IMR-90 (cell line): ENCODE results near the gene OR51B4. TPM values are rescaled to one million over a fixed set of nuclear protein-coding genes. Genes with fewer than 3 reads are reported as not detected.
"Not testable (repeated sequence)": the region's sequence is repeated elsewhere in the genome, so short reads cannot be mapped to it uniquely, and the experiment has no call there.

Experiments used
- ATAC-seq: fragments of 200-7000 bp; cut with Tn5 transposase; 2 replicates; pipeline ENCODE4 v1.9.1; 2020; ENCODE audit warnings: low read depth, mild to moderate bottlenecking, moderate library complexity
- BruUV-seq: library from RNA; stranded (reverse); fragments of 400-500 nt; replicated peaks from 2 replicates; lab custom pipeline; 2021; lab: Mats Ljungman, UMichigan
- CTCF ChIA-PET: fragments of 300-600 bp; formaldehyde crosslinking; extraction: SDS; loops from one replicate; lab custom pipeline; 2021; ENCODE audit warnings: antibody characterized with exemption; lab: Yijun Ruan, JAX
- POLR2A ChIA-PET: fragments of 300-600 bp; sonication (Branson Sonifier 250); formaldehyde crosslinking; loops from one replicate; lab custom pipeline; 2022; ENCODE audit warnings: antibody characterized with exemption; ENCODE audit not compliant: unreplicated experiment; lab: Charles Lee
- DNase-seq: peaks from one replicate; pipeline ENCODE4 v3.0.0; 2013
- H2AFZ ChIP-seq: replicated peaks from 2 replicates; pipeline ENCODE3; 2013; ENCODE audit warnings: low read length, mild to moderate bottlenecking; ENCODE audit not compliant: poor library complexity
- H2AK5ac ChIP-seq: 2 replicates; pipeline ENCODE4 v1.6.1; 2013; ENCODE audit warnings: low read depth, low read length, inconsistent platforms
- H2AK9ac ChIP-seq: replicated peaks from 2 replicates; pipeline ENCODE3; 2013; ENCODE audit warnings: mild to moderate bottlenecking, low read depth, low read length, moderate library complexity; ENCODE audit not compliant: poor library complexity
- H2BK120ac ChIP-seq: 2 replicates; pipeline ENCODE4 v1.6.1; 2013; ENCODE audit warnings: low read depth, low read length, inconsistent platforms
- H2BK15ac ChIP-seq: 3 replicates; pipeline ENCODE4 v1.6.1; 2013; ENCODE audit warnings: low read depth, low read length, inconsistent platforms
- H2BK20ac ChIP-seq: 2 replicates; pipeline ENCODE4 v1.6.1; 2013; ENCODE audit warnings: low read depth, mild to moderate bottlenecking, inconsistent platforms, low read length, moderate library complexity
- H2BK5ac ChIP-seq: 2 replicates; pipeline ENCODE4 v1.6.1; 2013; ENCODE audit warnings: mild to moderate bottlenecking, low read depth, low read length, inconsistent platforms; ENCODE audit not compliant: poor library complexity, severe bottlenecking
- H3K14ac ChIP-seq: replicated peaks from 2 replicates; pipeline ENCODE4 v1.6.1; 2013; ENCODE audit warnings: low read depth, low read length, inconsistent platforms
- H3K18ac ChIP-seq: 2 replicates; pipeline ENCODE4 v1.6.1; 2013; ENCODE audit warnings: low read depth, low read length, control low read depth
- H3K23ac ChIP-seq: 2 replicates; pipeline ENCODE4 v1.6.1; 2013; ENCODE audit warnings: low read depth, low read length, inconsistent platforms
- H3K27ac ChIP-seq: 2 replicates; pipeline ENCODE4 v1.5.1; 2013; ENCODE audit warnings: mild to moderate bottlenecking, control low read depth, low read length; ENCODE audit not compliant: insufficient read depth
- H3K27me3 ChIP-seq: 2 replicates; pipeline ENCODE4 v1.6.1; 2013; ENCODE audit warnings: low read length; ENCODE audit not compliant: control insufficient read depth, insufficient read depth
- H3K36me3 ChIP-seq: 2 replicates; pipeline ENCODE4 v1.6.1; 2013; ENCODE audit warnings: low read length, mixed read lengths; ENCODE audit not compliant: control insufficient read depth, insufficient read depth
- H3K4ac ChIP-seq: 2 replicates; pipeline ENCODE4 v1.6.1; 2013; ENCODE audit warnings: low read depth, low read length, inconsistent platforms
- H3K4me1 ChIP-seq: 2 replicates; pipeline ENCODE4 v1.6.1; 2013; ENCODE audit warnings: low read length, mixed read lengths; ENCODE audit not compliant: control insufficient read depth, insufficient read depth
- H3K4me2 ChIP-seq: 2 replicates; pipeline ENCODE4 v1.6.1; 2013; ENCODE audit warnings: low read depth, mild to moderate bottlenecking, control low read depth, low read length, moderate library complexity
- H3K4me3 ChIP-seq: 2 replicates; pipeline ENCODE4 v1.5.1; 2013; ENCODE audit warnings: low read depth, mild to moderate bottlenecking, control low read depth, low read length, moderate library complexity; ENCODE audit not compliant: insufficient read depth
- H3K56ac ChIP-seq: 2 replicates; pipeline ENCODE4 v1.6.1; 2013; ENCODE audit warnings: low read length, inconsistent platforms; ENCODE audit not compliant: insufficient read depth; ENCODE audit errors: extremely low read depth
- H3K79me1 ChIP-seq, 2 experiments: 2 replicates each; pipeline ENCODE4 v1.6.1; 2013; ENCODE audit warnings: low read length in 2 of 2, inconsistent platforms in 1 of 2, low read depth in 1 of 2
- H3K9ac ChIP-seq: 2 replicates; pipeline ENCODE4 v1.6.1; 2013; ENCODE audit warnings: low read depth, low read length, control low read depth
- H3K9me1 ChIP-seq: 2 replicates; pipeline ENCODE4 v1.6.1; 2013; ENCODE audit warnings: low read length, inconsistent platforms; ENCODE audit not compliant: insufficient read depth
- H3K9me3 ChIP-seq: 2 replicates; pipeline ENCODE4 v1.6.1; 2013; ENCODE audit warnings: low read length; ENCODE audit not compliant: control insufficient read depth, insufficient read depth
- H4K20me1 ChIP-seq: 2 replicates; pipeline ENCODE4 v1.6.1; 2013; ENCODE audit warnings: low read length, inconsistent platforms; ENCODE audit not compliant: insufficient read depth
- H4K5ac ChIP-seq: 2 replicates; pipeline ENCODE4 v1.6.1; 2013; ENCODE audit warnings: mild to moderate bottlenecking, low read depth, low read length, control low read depth
- H4K8ac ChIP-seq, 2 experiments: 2 replicates each; pipeline ENCODE4 v1.6.1; 2013; ENCODE audit warnings: low read depth in 2 of 2, low read length in 2 of 2, control low read depth in 1 of 2, inconsistent platforms in 1 of 2
- H4K91ac ChIP-seq: 2 replicates; pipeline ENCODE4 v1.6.1; 2013; ENCODE audit warnings: low read depth, low read length, inconsistent platforms; ENCODE audit not compliant: insufficient read depth
- WGBS, 2 experiments: methylation state at CpG; one replicate each; pipeline versions ENCODE4 v1.1.5 to v1.1.7; 2013; ENCODE audit warnings: missing lambda C conversion rate in 2 of 2; ENCODE audit not compliant: insufficient read length in 1 of 2; ENCODE audit errors: extremely low coverage in 2 of 2; 5-methylcytosine and 5-hydroxymethylcytosine counted together
- dilution Hi-C: fragments of 300-500 bp; cut with HindIII; formaldehyde crosslinking; loops from one replicate; pipeline ENCODE4 v1.14.3; 2018; ENCODE audit warnings: low sequenced_read_pairs; ENCODE audit not compliant: unreplicated experiment
- in situ Hi-C: fragments of 300-500 bp; cut with MboI; formaldehyde crosslinking; loops from 3 replicates; pipeline ENCODE4 v1.14.3; 2019; ENCODE audit warnings: low sequenced_read_pairs, inconsistent platforms, mixed read lengths
- intact Hi-C: fragments of 100-400 bp; cut with micrococcal nuclease; formaldehyde crosslinking; loops from 2 replicates; pipeline ENCODE4 v1.10.0; 2022
- polyA plus RNA-seq, 3 experiments: library from polyadenylated mRNA; depleted of rRNA; stranded (reverse); fragments of >200 nt; gene quantifications; 2 replicates each; pipeline ENCODE4 v1.2.3, GENCODE V29; 2012; ENCODE audit warnings: low replicate concordance in 1 of 3
- total RNA-seq: library from RNA; depleted of rRNA; stranded (reverse); fragments of >200 nt; gene quantifications from 2 replicates; pipeline ENCODE4 v1.2.3, GENCODE V29; 2012

OR51B4 gene
- total and polyA plus RNA-seq, 2 of the 4 experiments (the other 2 are of a cell fraction): not detected

DNA sequence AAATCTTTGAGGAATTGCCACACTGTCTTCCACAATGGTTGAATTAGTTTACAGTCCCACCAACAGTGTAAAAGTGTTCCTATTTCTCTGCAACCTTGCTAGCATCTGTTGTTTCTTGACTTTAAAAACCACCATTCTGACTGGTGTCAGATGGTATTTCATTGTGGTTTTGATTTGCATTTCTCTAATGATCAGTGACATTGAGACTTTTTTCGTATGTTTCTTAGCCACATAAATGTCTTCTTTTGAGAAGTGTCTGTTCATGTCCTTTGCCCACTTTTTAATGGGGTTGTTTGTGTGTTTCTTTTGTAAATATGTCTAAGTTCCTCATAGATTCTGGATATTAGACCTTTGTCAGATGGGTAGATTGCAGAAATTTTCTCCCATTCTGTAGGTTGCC lies 35.5 kb upstream of the OR51B4 start:
- H2AFZ ChIP-seq, intact Hi-C loops, H3K27me3 ChIP-seq, BruUV-seq, H3K23ac ChIP-seq, DNase-seq, H4K20me1 ChIP-seq, POLR2A ChIA-PET, H3K9me3 ChIP-seq, CTCF ChIA-PET, H3K4me2 ChIP-seq, H2BK15ac ChIP-seq, H3K36me3 ChIP-seq, H3K27ac ChIP-seq, H3K4me3 ChIP-seq, H2AK5ac ChIP-seq, in situ Hi-C loops, H3K79me1 ChIP-seq, ATAC-seq, H3K14ac ChIP-seq, H4K91ac ChIP-seq, dilution Hi-C loops, H3K9me1 ChIP-seq, H2AK9ac ChIP-seq, H3K4ac ChIP-seq, H3K56ac ChIP-seq, H3K9ac ChIP-seq, H4K8ac ChIP-seq: not testable (repeated sequence)
- Histone ChIP-seq H2BK5ac (peak overlapping the region; percentile 95), H4K5ac (peak overlapping the region; percentile 45; the same call in 1 of the 2 replicates), H2BK20ac (0 out of 2 replicates have a peak overlapping the region, but pooled peaks have one; percentile 48), H2BK120ac (0 out of 2 replicates have a peak overlapping the region, but pooled peaks have one; percentile 93), H3K4me1 (peaks cover 14% of the 10 kb centered on the region), H3K18ac (peak overlapping the region; percentile 94; the same call in 1 of the 2 replicates)
- WGBS, 2 experiments: no CpG with 5 or more reads among the region's 1 CpG
